LNCaP clone FGC (cell line): ENCODE results near the gene TAOK2.
"Not testable (repeated sequence)": the region's sequence is repeated elsewhere in the genome, so short reads cannot be mapped to it uniquely, and the experiment has no call there.

Source experiments
- DNase-seq: peaks from one replicate; pipeline ENCODE4 v3.0.0-alpha.2; 2011; ENCODE audit warnings: low read depth
- H3K4me3 ChIP-seq: 2 replicates; pipeline ENCODE4 v1.5.1; 2011; ENCODE audit warnings: mild to moderate bottlenecking, low read depth, low read length, control low read depth
- CTCF ChIP-seq: IDR thresholded peaks from 2 replicates; pipeline ENCODE4 v1.5.1; 2012; ENCODE audit warnings: mild to moderate bottlenecking; ENCODE audit not compliant: control insufficient read depth, insufficient read depth; ENCODE audit errors: extremely low read depth

Gene TAOK2

DNA sequence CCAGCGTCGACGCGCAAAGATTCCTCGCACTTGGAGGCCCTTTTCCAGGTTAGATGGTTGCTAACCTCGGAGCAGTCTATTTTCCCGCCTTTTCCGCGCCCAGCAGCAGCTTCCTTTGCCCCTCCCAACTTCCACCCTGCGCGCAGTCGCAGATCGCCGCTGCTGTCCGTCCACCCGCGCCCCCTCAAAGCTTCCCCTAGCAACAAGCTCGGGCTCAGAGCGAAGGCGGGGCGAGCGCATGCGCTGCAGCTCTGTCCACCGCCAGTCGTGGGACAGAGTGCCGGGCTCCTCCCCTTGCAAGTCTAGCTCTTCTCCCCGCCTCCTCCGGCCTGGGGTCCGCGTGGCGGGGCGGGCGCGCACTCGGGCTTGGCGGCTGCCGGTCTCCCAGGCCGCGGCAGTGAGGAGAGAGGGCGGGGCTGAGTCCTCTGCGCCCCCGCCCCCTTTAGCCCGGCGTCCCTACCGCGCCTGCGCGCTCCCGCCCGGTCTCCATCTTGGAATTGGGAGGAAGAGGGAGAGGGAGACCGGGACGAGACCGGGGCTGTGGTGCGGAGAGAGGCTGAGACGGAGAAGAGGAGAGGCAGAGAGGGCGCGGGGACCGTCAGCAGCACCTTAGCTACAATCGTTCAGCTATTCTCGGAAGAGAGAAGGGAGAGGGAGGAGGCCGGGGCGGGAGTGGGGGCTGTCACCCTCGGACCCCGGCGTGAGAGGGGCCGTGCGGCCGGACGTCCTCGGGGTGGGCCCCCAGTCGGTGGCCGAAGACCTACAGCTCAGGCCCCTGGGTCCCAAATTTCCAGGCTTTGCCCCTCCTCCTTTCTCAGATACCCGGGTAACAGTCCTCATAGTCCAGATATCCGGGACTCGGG, at the start of gene TAOK2:
Gene TAOK2, plus strand, starts transcription at position 485 of the 863 bp plus-strand sequence. CDS start 3,905 bp downstream, outside the sequence.
- peak within 1 kb of the TSS; percentile 97 for H3K4me3 ChIP-seq

GRCh38 chr16:29925105-29925756, 48.4 kb upstream of the TAOK2 start:
- H3K4me3 ChIP-seq: peak overlapping the region; percentile 90
- no peak for DNase-seq
- TF ChIP-seq CTCF: no peak

More for the DNA sequence above, at the start of gene TAOK2:
- DNase-seq: peak; percentile 94
- no peak for TF ChIP-seq CTCF

GRCh38 chr16:29925781-29926710, 47.6 kb upstream of the TAOK2 start, which contains the start of gene KCTD13:
Gene KCTD13 (minus strand): TSS chr16:29926226. CDS start chr16:29926033, 193 bp downstream.
- H3K4me3 ChIP-seq: peak within 1 kb of the TSS; percentile 90
- TF ChIP-seq CTCF: no peak
- DNase-seq: peak; percentile 17

DNA sequence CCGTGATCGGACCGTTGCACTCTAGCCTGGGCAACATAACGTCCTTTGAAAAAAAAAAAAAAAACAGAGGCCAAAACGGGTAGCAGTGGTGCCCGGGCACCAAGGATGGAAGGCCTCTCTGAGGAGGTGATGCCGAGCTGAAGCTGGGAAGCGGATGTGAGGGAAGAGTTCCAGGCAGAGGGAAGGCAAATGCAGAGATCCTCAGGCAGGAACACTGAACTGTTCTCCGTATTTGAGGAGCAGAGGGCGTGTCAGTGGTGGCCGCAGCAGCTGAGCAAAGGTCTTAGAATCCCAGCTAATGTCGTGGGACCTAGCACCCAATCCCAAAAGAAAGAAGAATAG, 47.0 kb upstream of the TAOK2 start:
- DNase-seq: no peak
- H3K4me3 ChIP-seq: peak overlapping the region; percentile 90
- no peak for TF ChIP-seq CTCF

DNA sequence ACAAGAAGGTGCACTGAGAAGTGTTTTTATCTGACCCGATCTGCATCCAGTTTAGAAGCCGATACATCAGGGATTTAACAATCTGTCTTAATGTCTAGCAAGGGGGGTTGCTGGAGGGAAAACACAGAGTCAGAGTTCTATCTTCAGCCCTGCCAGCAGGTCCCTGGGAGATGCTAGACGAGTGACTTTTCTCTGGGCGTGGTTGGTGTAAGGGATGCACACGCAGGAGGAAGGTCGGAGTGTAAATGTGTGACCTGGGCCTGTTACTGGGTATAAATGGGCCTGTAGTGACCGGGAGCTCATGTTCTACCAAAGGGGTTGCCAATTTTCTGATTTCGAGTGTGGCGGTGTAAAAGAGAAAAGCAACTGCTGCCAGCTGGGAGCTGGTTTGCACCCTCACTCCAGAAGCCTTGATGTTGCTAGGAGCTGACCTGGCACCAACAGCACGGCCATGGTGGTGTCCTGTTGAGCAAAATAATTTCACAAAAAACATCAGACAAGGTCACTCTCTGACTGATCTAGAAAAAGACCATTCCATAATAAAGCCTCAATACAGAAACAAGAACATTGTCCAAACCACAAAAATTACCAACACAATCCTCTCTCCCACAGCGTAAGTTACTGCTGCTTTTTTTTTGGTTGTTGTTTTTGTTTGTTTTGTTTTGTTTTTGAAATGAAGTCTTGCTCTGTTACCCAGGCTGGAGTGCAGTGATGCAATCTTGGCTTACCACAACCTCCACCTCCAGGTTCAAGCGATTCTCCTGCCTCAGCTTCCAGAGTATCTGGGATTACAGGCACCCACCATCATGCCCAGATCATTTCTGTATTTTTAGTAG, 46.4 kb upstream of the TAOK2 start:
- no peak for TF ChIP-seq CTCF
- no peak for DNase-seq
- H3K4me3 ChIP-seq: peak overlapping the region; percentile 90

DNA sequence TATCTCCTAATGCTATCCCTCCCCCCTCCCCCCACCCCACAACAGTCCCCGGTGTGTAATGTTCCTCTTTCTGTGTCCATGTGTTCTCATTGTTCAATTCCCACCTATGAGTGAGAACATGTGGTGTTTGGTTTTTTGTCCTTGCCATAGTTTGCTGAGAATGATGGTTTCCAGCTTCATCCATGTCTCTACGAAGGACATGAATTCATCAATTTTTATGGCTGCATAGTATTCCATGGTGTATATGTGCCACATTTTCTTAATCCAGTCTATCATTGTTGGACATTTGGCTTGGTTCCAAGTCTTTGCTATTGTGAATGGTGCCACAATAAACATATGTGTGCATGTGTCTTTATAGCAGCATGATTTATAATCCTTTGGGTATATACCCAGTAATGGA, 41.9 kb upstream of the TAOK2 start:
- DNase-seq, H3K4me3 ChIP-seq: not testable (repeated sequence)
